GM23338 (cell line): Measurements from ENCODE around the gene CTNND2.

ENCODE experiments used
- CTCF ChIP-seq, 2 experiments: fragments of 200-600 bp in 1 of 2; sonication (generic) in 1 of 2; conservative IDR thresholded peaks; 2 replicates each; pipeline versions ENCODE4 v1.5.1 to v1.6.1; 2016 to 2017; ENCODE audit warnings: antibody characterized with exemption in 2 of 2, low read depth in 2 of 2, mild to moderate bottlenecking in 2 of 2, moderate library complexity in 1 of 2
- EZH2 ChIP-seq: fragments of 200-600 bp; sonication (generic); IDR thresholded peaks from one replicate; pipeline ENCODE4 v1.8.0; 2017; ENCODE audit warnings: antibody characterized with exemption, mild to moderate bottlenecking, low read depth; ENCODE audit not compliant: unreplicated experiment
- POLR2AphosphoS5 ChIP-seq: IDR thresholded peaks from 2 replicates; pipeline ENCODE4 v1.6.1; 2016; ENCODE audit warnings: antibody characterized with exemption, low read depth
- REST ChIP-seq: IDR thresholded peaks from one replicate; pipeline ENCODE4 v1.6.1; 2018; ENCODE audit warnings: antibody characterized with exemption; ENCODE audit not compliant: unreplicated experiment

- TF ChIP-seq EZH2 (no peak), REST (no peak), CTCF (conservative IDR thresholded peaks at IDR 0.05; ENCODE audit: low read depth in 2 of 2) (no peak), POLR2AphosphoS5 (no peak)
Observed at GRCh38 chr5:11324521-11325289, 579.5 kb downstream of the CTNND2 start.
